HS-27A (cell line): ENCODE results near the gene ZNF621.
A peak's percentile ranks its signal among the peaks of the same experiment; 100 is the strongest.

Experiments
- DNase-seq: peaks from one replicate; pipeline ENCODE4 v3.0.0-alpha.2; 2012; ENCODE audit warnings: low read depth, missing footprints

The ZNF621 gene

GRCh38 chr3:40524568-40525285, at the start of gene ZNF621:
TSS of gene ZNF621 (plus strand) at chr3:40524960. CDS start at chr3:40525841, 881 bp downstream.
- peak; percentile 59 for DNase-seq

- DNase-seq, result peak; percentile 56
These were observed 48.0 kb upstream of the ZNF621 start, which contains the start of gene ZNF619 for GRCh38 chr3:40476478-40477470. TSS of gene ZNF619 (plus strand) at chr3:40477122. CDS start at chr3:40477980, 858 bp downstream.

- DNase-seq, result no peak
These were observed 47.1 kb upstream of the ZNF621 start for GRCh38 chr3:40477666-40478065.

GRCh38 chr3:40487172-40487571, 37.6 kb upstream of the ZNF621 start:
- no peak for DNase-seq

GRCh38 chr3:40490916-40491315, 33.8 kb upstream of the ZNF621 start:
- DNase-seq, result no peak

- DNase-seq, result no peak
These were observed 30.1 kb upstream of the ZNF621 start for GRCh38 chr3:40494698-40495097.

GRCh38 chr3:40497288-40497687, 27.5 kb upstream of the ZNF621 start:
- no peak for DNase-seq

- no peak for DNase-seq
These were observed 24.8 kb upstream of the ZNF621 start for GRCh38 chr3:40499952-40500351.

GRCh38 chr3:40502034-40502433, 22.7 kb upstream of the ZNF621 start:
- DNase-seq, result no peak

- DNase-seq, result peak; percentile 95
These were observed 19.9 kb upstream of the ZNF621 start for GRCh38 chr3:40504636-40505430.

- DNase-seq, result peak; percentile 30
These were observed 18.9 kb upstream of the ZNF621 start, which contains the start of gene ZNF620 for GRCh38 chr3:40505599-40506462. TSS of gene ZNF620 (plus strand) at chr3:40506039. CDS start at chr3:40506353, 314 bp downstream.

- DNase-seq, result no peak
These were observed 13.6 kb upstream of the ZNF621 start for GRCh38 chr3:40511031-40511718.

GRCh38 chr3:40516201-40516600, 8.6 kb upstream of the ZNF621 start:
- DNase-seq, result peak; percentile 88

GRCh38 chr3:40518067-40518466, 6.7 kb upstream of the ZNF621 start:
- no peak for DNase-seq

GRCh38 chr3:40518848-40519247, 5.9 kb upstream of the ZNF621 start:
- DNase-seq, result no peak

GRCh38 chr3:40521254-40521653, 3.5 kb upstream of the ZNF621 start:
- DNase-seq, result no peak

- no peak for DNase-seq
These were observed 979 bp upstream of the ZNF621 start for GRCh38 chr3:40523781-40524180.

GRCh38 chr3:40524222-40524567, 565 bp upstream of the ZNF621 start:
- DNase-seq, result no peak

GRCh38 chr3:40528426-40528825, 3.7 kb downstream of the ZNF621 start:
- no peak for DNase-seq

GRCh38 chr3:40532252-40532651, 7.5 kb downstream of the ZNF621 start:
- no peak for DNase-seq
